Cerebellar nuclear complex (tissue), 1 donor: Measurements from ENCODE around the gene CHD1.

Experiments
- DNase-seq, 2 experiments: peaks; one replicate each; lab custom pipeline; 2025; lab: John Stamatoyannopoulos, UW

CHD1 gene

DNA sequence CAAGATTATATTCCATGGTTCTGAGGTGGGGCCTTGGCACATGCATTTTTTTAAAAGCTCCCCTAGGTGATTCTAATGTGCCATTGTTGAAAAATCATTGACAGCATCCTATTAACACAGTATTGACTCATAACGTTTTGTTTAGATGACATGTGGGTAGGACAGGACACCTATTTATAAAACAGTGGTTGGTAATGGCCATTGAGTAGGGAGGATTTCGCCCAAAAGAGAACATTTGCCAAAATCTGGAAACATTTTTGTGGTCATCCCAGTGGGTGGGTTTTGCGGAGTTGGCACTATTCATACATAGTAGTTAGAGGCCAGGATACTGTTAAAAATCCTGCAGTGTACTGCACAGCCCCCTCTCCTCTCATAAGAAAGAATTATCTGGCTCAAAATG, 6.4 kb upstream of the CHD1 start:
- DNase-seq: no peak

DNA sequence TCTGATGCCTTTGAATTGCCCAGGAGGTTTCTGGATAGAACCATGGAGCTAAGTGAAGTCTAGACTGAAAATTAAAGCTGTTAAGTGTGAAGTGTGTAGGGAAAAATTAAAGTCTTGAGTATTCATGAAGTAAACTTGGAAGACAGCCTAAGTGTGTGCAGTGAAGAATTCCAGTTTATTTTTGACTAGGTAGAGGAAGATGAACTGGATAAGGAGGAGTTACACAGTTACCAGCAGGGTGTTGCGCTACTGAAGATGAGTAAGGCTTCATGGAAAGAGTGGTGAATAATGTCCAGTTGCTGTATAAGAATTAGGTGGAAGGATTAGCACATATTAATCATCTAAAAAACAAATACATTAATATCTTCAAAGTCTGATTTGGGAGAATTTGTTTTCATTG, 5.7 kb upstream of the CHD1 start:
- DNase-seq: no peak

DNA sequence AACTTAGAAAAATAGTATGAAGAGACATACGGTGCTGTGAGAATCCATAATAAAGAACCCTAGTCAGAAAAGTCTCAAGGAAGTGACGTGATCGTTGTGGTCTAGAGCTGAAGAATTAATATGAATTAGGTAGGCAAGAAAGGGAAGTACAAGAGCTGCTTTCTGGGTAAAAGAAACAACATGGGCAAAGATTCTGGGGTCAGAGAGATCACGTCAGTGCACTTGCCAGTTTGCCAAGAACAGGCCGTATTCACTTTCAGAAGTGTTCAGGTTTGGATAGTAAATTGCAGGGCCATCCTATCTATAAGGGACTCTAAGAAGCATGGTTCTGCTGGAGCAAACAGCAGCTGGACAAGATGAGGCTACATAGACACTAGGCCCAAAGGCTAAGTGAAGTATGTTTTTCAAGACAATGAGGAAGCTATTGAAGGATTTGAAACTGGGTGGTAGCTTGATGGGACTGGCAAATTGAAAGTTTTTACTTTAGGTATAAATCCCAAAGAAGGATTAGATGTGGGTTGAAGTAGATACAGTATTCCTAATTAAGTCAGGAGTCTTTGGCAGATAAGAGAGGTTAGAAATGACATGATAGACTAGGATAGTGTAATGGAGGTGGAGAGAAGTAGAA, 4.8 kb upstream of the CHD1 start:
- no peak for DNase-seq

DNA sequence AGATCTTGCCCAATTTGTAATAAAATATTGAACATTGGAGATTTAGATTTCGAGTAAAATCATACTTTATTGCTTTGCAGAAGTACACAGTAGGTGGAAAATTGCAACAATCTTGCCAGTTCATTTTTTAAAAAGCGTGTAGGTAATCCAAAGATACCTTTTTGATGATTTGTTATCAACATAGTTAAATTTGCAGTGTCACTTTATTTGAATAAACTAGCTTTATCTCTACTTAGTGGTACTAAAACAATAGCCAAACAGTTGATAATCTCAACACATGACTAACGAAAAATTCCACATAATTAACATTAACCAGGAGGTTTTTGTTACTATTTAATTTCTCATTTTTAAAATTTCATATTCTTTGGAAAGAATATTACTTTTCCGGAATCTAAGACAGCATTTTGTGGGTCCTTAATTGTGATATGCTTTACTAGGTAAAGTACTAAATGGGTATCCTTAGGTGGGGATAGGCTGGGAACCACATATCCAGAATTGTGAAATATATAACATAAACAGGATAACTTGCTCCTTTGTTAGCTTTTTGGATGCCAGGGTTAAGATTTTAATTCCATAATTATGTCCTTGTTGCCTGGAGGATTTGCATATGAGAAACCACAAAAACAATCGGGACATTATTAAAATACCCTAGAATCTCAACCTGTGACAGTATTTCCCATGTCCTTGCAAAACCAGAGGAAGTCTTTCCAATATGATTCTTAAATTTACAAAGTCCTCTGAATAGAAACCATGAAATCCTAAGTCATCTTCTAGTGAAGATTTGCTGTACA, 2.4 kb upstream of the CHD1 start:
- no peak for DNase-seq

DNA sequence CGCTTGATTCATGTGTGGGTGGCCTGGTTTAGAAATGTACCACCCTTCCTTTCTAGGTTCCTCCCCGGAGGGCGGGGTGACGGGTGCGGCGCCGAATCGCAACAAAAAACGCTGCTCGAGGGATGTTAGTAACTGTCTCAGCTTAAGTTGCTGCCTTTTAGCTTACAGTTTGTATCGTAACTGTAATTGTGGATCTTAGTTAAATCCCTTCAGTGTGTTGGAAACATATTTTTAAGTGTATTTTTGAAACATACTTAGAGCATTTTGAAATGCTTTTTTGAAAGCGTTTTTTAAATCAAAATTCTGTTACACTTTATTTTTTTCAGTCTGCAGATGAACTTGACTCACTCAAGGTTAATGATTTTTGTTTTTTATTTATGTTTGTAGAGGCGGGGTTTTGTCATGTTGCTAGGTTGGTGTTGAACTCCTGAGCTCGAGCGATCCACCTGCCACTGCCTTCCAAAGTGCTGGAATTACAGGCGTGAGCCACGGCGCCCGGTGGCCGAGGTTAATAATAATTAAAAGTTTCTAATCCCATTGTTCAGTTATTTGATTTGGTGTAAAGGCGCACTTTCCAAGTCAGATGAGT, 997 bp upstream of the CHD1 start:
- DNase-seq: no peak

DNA sequence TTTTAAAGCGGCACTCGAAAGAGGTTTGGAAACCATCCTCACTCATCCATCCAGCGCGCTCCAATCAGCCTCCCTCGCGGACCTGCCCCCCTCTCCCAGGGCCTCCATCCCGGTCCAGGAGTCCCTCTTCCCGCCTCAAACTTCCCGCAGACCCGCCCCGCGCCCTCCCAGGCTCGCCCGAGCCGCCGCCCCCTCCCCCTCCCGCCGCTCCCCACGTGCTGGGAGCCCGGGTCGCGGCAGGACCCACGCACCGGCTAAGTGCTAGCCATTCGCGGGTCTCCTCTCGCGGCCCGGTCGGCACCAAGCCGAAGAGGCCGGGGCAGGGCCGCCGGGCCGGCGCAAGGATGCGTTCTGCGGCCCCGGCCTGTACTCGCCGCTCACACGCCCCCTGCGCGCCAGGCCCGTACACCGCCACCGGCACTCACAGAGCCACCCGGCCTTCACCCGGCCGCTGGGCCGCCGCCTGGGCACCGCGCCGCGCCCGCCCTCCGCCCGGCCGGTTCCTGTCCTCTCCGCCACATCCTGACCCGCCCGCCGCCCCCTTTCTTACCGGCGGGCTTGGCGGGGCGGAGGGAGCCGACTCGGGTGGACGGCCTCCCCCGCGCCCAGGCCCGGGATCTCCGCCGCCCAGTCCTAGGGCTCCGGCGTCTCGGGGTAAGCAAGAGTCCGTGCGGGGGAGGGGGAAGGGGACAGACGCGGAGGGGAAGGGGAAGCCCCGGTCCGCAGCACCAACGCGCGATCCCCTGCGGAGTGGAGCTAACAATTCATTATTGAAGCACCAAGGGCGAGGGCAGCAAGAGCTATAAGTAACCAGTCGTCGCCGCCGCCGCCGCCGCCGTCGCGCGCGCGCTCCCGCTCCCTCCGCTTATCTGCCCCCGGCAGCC, 576 bp downstream of the CHD1 start:
- no peak for DNase-seq

DNA sequence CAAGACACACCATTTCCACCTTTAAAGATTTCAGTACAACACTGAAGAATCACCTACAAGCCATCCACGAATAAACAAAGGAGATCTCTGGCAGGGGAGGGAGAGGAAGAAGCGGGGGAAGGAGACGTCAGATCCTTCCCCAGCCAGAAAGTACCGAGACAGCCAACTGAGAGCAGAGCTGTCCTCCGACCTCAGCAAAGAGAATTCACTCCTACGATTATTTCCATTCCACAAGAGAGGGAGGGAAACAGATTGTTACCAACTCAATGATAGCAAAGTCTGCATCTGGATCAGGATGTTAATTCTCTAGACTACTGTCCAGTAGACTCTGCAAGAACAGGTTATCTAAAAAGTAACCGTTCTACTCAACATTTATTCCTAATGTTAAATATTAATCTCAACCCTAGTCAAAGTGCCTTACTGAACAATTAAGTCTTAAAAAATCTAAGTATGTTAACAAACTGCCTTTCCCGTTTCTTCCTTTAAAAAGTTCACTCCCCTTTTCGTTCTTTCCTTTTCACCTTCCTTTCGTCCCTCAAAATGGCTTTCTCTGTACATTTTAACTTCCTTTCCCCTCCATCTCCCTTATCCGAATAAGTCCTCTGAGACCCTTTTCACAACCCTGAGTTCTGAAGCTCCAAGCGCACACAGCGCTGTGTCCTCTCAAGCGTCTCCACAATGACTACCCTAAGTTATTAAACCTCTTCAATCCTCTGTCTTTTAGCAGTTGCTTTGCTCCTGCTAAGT, 1.4 kb downstream of the CHD1 start:
- DNase-seq: no peak

DNA sequence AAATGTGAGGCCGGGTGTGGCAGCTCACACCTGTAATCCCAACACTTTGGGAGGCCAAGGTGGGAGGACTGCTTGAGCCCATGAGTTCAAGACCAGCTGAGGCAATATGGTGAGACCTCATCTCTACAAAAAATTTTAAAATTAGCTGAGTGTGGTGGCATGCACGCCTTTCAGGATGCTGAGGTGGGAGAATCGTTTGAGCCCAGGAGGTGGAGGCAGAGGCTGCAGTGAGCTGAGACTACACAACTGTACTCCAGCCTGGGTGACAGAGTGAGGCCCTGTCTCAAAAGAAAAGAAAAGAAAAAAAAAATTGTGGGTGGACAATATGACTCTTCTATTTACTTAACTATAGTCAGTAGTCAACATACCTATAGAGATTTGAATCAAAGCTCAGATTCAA, 4.8 kb downstream of the CHD1 start:
- DNase-seq: no peak

DNA sequence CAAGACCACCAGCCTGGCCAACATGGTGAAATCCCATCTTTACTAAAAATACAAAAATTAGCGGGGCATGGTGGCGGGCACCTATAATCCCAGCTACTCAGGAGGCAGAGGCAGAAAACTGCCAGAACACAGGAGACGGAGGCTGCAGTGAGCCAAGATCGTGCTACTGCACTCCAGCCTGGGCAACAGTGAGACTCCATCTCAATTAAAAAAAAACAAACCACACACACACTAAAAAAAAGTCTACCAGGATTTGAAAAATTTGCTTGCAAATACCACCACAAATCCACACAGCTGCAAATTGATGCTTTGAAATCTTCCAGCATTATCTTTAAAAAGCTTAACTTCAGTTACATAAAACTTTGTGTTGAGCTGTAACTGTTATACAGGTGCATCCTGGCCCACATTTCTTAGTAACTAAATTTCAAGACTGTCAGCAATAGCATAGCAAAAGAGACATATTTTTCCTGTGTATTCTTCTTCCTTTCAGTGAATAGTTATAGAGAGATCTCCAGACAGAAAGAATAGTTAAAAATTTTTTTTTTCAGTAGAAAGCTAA, 6.8 kb downstream of the CHD1 start:
- DNase-seq: no peak

DNA sequence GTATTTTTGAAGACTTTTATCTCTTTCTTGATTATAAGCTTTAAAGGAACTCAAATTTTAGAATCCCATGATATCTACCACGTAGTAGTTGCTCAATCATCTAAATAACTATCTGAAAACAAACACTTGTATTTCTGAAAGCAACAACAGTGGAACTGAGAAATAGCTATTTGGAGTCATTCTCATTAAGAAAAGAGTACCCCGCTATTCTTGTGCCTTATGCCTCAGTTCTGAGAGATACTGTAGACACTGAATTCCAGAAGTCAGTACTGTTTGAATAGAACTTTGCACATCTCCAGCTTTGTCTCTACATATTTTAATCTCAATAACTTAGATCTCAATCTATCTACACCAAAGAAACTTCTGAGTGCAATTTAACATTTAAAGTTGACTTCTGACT, 11.4 kb downstream of the CHD1 start:
- DNase-seq: no peak

DNA sequence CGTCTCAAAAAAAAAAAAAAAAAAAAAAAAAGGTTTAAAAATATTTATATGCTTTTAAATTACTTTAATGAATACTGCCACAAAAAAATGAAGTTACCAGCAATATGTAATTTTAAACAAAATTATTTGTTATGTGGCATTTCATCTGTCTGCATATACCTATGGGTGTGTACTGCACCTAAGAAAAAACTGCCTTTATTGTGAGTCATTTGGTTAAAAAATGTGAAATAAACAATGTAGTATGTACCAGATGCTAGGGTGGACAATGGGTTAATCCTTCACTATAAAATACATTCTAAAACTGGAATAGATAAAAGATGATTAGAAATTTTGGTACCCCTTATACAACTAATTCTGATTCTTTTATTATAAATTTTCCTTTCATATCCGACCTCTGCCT, 12.3 kb downstream of the CHD1 start:
- no peak for DNase-seq

DNA sequence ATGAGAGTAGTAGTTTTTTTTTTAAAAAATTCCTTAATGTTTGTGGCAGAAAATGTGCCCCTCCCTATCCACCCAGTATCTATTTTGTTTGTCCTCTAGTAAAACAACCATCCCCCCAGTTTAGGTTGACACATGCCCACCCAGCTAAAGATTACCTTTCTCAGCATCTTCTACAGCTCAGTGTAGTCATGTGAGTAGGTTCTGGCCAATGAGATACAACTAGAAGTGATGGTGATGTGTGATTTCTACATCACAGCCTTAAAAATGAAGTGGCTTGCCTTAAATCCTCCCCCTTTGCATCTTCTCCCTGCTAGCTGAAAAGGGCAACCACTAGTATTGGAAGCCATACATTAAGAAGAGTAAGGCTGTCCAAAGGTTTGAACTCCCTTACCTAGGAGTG, 14.9 kb downstream of the CHD1 start:
- no peak for DNase-seq

DNA sequence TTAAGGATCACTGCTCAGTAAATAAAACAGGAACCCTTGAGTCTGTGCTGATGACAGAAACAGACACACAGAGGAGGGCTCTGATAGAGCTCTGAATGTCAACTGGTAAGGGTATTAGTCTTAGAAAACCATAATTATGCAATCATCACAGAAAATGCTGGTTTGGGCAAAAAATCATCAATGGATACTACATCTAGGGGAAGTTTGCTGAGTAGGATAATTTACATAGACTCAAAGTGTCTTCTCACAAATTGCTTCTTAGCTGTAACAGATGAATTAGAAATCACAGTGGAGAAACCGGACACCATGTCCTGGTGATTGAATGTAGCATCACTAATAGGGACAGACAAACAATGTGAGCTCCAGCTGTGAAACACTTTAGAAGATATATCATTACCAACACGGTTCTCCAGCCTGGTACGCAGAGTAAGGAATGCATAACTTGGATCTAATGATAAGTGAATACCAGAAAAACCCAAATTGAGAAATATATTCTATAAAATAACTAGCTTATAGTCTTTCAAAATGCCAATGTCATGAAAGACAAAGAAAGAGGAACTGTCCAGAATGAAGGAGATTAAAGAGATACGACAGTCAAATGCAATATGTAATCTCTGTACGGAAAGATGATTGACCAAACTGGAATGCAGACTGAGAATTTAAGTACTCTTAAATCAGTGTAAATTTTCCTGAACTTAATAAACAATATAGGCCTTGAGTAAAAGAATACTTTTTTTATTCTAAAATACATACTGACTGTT, 17.3 kb downstream of the CHD1 start:
- no peak for DNase-seq

DNA sequence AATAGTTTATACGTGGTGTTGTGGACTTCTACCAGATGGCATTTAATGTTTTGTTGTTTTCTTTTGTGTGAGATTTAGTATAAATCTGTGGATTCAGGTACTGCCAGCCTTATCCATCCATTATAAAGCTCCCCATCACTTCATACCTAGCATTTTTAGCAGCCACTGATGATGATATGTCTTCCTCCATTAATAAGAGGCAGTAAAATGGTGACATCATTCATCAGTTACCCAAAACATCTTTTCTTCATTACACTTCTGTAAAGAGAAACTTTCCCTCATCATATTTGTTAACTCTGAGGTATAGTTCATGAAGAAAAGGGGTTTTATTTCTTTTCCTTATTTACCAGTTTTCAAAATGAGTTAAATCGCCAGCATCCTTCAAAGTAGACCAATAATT, 19.4 kb downstream of the CHD1 start:
- no peak for DNase-seq

DNA sequence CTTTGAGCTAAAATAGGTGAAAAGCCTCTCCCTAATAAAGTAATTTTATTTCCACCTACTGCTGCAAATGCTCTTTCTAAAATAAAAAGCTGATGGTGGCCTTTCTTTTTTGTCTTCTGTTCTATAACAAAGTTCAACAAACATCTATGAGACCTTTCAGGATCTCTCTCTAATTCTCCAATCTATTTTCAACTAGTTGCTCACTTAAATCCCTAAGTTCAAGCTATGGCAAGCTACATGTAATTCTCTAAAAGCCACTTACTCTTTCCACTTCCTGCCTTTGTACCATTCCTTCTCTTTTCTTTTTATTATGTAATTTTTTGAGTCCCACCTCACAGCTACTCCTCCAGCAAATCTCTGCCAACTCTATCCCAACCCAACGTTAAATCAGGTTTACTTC, 20.9 kb downstream of the CHD1 start:
- no peak for DNase-seq

DNA sequence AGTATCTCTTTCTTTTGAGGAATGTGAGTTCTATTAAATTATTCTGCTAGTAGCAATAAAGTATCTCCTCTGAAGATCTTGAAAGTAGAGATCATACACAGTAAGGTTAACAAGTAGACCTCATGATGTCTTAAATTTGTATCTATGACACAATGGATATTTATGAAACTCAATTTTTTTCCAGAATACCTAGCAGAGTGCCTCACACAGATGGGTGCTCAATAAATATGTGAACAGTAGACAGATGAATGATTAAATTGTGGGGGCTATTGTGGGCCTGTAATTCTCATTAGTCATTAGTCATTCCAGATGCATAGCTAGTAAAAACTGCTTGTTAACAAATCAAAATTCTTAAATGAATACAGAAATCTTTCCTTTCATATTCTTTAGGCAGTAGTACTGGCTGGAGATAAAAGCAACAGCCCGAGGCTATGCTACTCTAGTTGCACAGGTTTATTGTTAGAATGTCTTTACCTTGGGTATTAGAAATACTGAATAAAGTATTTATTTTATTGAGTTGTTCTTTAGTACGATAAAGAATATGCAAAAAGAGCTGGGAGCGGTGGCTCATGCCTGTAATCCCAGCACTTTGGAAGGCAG, 22.0 kb downstream of the CHD1 start:
- DNase-seq: no peak

DNA sequence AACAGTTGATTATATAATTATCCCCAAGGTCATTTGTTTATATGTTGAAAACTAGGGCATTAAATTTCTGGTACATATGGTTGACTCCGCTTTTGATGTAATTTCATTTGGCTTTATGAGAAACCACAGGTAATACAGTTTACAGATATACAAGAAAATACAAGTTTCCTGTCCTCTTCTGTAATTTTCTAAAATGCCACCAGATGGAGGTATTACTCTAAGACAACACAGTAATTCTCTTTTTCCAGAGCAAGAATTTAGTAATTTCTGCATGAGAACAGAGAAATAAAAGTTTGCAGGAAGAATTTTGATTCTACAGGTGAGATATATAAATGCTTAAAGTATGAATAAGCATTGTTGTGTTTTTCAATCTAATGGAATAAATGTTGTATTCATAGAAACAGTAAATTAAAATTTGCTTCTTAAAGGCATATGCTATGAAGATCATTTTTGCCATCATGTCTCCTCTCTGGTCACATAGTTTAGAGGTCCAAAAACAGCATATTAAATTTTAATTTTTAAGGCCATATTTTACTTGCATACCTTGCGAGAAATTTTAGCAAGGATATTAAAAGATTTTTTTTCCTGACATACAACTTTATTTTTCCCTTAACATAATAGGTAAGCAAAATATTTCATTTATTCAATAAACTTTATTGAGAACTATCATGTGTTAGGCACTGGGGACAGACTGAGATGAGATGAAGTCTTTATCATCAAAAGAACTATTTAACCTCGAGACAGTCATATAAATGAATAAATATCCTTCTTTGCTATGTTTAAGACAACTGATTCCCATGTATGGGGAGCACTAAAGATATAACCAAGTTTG, 22.7 kb downstream of the CHD1 start:
- DNase-seq: no peak

DNA sequence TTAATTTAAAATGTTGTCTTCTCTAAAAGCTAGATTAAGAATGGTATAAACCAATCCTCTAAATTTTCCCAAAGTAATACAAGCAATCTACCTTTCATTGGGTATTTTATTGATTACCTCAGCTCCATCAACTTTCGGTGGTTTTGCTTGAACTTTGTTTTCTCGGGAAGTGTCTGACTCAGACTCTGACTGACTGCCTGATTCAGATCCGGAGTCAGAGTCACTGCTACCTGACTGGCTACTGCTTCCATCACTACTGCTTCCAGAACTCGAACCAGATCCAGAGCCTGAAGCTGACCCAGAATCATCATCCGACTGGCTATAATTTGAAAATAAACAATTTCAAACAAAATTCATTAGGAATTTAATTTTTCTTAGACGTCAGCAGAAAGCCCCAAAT, 24.0 kb downstream of the CHD1 start:
- no peak for DNase-seq

DNA sequence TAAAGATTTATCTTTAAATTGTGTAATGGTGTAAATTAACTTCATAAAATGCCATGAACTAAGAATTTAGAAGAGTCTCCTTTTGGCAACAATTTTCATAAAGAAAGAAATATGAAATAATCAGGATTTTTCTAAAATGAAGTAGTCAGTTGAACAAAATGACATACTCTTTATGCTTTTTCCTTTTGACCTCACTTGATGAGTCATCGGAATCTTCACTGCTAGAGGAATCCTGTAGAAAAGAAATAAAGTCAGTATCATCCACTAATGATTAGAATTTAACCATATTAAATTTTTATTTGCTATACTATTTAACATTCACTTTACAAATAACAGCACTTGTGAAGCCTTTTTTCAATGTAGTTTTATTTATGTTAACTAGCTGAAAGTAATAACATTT, 26.1 kb downstream of the CHD1 start:
- no peak for DNase-seq
